ENCODE data around the gene EPHA7.

GRCh38 chr6:93413190-93413589 lies 6.2 kb downstream of the EPHA7 start:
- no peak for TF ChIP-seq CTCF (optimal IDR thresholded peaks at IDR 0.05 in 1 of 3, IDR thresholded peaks at IDR 0.05 in 1 of 3, conservative IDR thresholded peaks at IDR 0.05 in 1 of 3; ENCODE audit: extremely low read depth in 1 of 3, insufficient read depth in 2 of 3, low read length in 3 of 3)
- TF ChIP-seq EZH2 (IDR thresholded peaks at IDR 0.05; ENCODE audit: low read length): no peak

Measured in keratinocyte (primary cell).